MCF 10A (cell line): Measurements from ENCODE around the gene ATOH8. TPM values are rescaled to one million over a fixed set of nuclear protein-coding genes. Genes with fewer than 3 reads are reported as not detected.

Experiments
- BruUV-seq: library from RNA; stranded (reverse); fragments of 400-500 nt; replicated peaks from 2 replicates; lab custom pipeline; 2021; lab: Mats Ljungman, UMichigan
- CTCF ChIA-PET: fragments of 300-600 bp; sonication (Branson Sonifier 250); formaldehyde crosslinking; extraction: SDS; loops from one replicate; lab custom pipeline; 2021; ENCODE audit warnings: antibody characterized with exemption, inconsistent platforms; lab: Yijun Ruan, JAX
- POLR2A ChIA-PET: fragments of 300-600, 350-650 bp; sonication (Branson Sonifier 250); formaldehyde crosslinking; extraction: SDS; loops from one replicate; lab custom pipeline; 2020; ENCODE audit warnings: antibody characterized with exemption, inconsistent platforms; lab: Yijun Ruan, JAX
- DNase-seq: peaks from one replicate; pipeline ENCODE4 v3.0.0-alpha.2; 2018; ENCODE audit not compliant: unreplicated experiment
- H3K27ac Mint-ChIP-seq: one replicate; pipeline ENCODE4 v1.8.0; 2022; ENCODE audit warnings: mild to moderate bottlenecking, low read depth, mixed read lengths; ENCODE audit not compliant: unreplicated experiment
- H3K27me3 Mint-ChIP-seq: one replicate; pipeline ENCODE4 v1.8.0; 2022; ENCODE audit warnings: mixed read lengths; ENCODE audit not compliant: insufficient read depth, unreplicated experiment
- H3K36me3 Mint-ChIP-seq: one replicate; pipeline ENCODE4 v1.8.0; 2022; ENCODE audit warnings: mild to moderate bottlenecking, moderate library complexity, mixed read lengths; ENCODE audit not compliant: insufficient read depth, unreplicated experiment
- H3K4me1 Mint-ChIP-seq: one replicate; pipeline ENCODE4 v1.8.0; 2022; ENCODE audit warnings: mixed read lengths; ENCODE audit not compliant: insufficient read depth, unreplicated experiment
- H3K4me3 Mint-ChIP-seq: one replicate; pipeline ENCODE4 v1.8.0; 2022; ENCODE audit warnings: mild to moderate bottlenecking, moderate library complexity, mixed read lengths; ENCODE audit not compliant: unreplicated experiment
- H3K9me3 Mint-ChIP-seq: one replicate; pipeline ENCODE4 v1.8.0; 2022; ENCODE audit warnings: mixed read lengths; ENCODE audit not compliant: unreplicated experiment
- intact Hi-C: fragments of 100-400 bp; cut with micrococcal nuclease; formaldehyde crosslinking; loops from 2 replicates; pipeline ENCODE4 v1.14.1; 2022
- total RNA-seq: library from RNA; stranded (reverse); gene quantifications from 2 replicates; pipeline ENCODE4 v1.2.3, GENCODE V29; 2022
- TF ChIP-seq, protein P1 (sequence below): fragments of 200-600 bp; IDR thresholded peaks from one replicate; pipeline ENCODE4 v1.8.0; 2022; ENCODE audit warnings: antibody characterized with exemption, mild to moderate bottlenecking; ENCODE audit not compliant: unreplicated experiment

Gene ATOH8
- total RNA-seq, 1 experiment from 2014 or later: 0.72 TPM

DNA sequence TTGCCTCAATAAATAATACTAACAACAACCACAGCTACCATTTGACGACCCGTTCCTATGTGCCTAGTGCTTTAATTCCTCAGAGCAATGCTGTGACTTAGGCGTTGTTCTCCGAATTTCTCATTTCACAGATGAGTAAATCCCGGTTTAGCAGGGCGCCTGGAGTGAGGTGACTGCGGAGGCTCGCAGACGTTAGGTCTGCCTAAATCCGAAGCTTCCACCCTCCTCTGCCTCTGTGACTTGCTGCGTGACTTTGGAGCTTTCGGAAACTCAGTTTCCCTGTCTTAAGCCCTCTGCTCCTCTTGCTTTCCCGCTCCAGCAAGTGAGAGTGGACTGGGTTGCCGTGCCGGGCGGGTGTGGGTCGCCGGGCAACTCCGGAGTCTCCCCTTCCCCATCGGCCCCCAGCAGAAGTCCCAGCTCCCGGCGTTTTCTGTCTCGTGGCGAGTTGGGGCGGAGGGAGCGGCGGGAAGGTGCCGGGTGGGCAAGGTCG is 711 bp upstream of the ATOH8 start:
- Mint-ChIP-seq H3K36me3 (no peaks in the 10 kb centered on the region), H3K4me3 (no peak overlapping the region), H3K27ac (no peak overlapping the region), H3K27me3 (peaks cover 46% of the 10 kb centered on the region), H3K4me1 (peaks cover 9% of the 10 kb centered on the region), H3K9me3 (no peaks in the 10 kb centered on the region)
- BruUV-seq: no TSS peak
- intact Hi-C loops: no loop called here
- ChIA-PET POLR2A (interaction anchor here (0.6 to 3.0 kb wide), 4 partner anchors 10 to 61 kb away, joined by 3 to 13 read pairs (median 8); no protein-coding TSS in a partner anchor), CTCF (interaction anchor here (0.8 to 6.2 kb wide), 3 partner anchors 8 to 61 kb away, joined by 4 to 134 read pairs (median 5); no protein-coding TSS in a partner anchor)
- DNase-seq: no peak
- TF ChIP-seq, protein P1, sequence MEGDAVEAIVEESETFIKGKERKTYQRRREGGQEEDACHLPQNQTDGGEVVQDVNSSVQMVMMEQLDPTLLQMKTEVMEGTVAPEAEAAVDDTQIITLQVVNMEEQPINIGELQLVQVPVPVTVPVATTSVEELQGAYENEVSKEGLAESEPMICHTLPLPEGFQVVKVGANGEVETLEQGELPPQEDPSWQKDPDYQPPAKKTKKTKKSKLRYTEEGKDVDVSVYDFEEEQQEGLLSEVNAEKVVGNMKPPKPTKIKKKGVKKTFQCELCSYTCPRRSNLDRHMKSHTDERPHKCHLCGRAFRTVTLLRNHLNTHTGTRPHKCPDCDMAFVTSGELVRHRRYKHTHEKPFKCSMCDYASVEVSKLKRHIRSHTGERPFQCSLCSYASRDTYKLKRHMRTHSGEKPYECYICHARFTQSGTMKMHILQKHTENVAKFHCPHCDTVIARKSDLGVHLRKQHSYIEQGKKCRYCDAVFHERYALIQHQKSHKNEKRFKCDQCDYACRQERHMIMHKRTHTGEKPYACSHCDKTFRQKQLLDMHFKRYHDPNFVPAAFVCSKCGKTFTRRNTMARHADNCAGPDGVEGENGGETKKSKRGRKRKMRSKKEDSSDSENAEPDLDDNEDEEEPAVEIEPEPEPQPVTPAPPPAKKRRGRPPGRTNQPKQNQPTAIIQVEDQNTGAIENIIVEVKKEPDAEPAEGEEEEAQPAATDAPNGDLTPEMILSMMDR: no peak

- DNase-seq: no peak
- no peak overlapping the region for H3K27ac Mint-ChIP-seq
- TF ChIP-seq, protein P1: no peak
- ChIA-PET CTCF (interaction anchor here (0.6 to 6.2 kb wide), 3 partner anchors 22 to 60 kb away, joined by 3 to 134 read pairs (median 3); no protein-coding TSS in a partner anchor), POLR2A (interaction anchor here (1.4 to 3.0 kb wide), 3 partner anchors 13 to 18 kb away, joined by 3 to 13 read pairs (median 7); no protein-coding TSS in a partner anchor)
- H3K4me3 Mint-ChIP-seq: peak overlapping the region; percentile 74
- H3K9me3 Mint-ChIP-seq: no peaks in the 10 kb centered on the region
- intact Hi-C loops: no loop called here
- BruUV-seq: no TSS peak
- peaks cover 9% of the 10 kb centered on the region for H3K4me1 Mint-ChIP-seq
- peaks cover 34% of the 10 kb centered on the region for H3K27me3 Mint-ChIP-seq
- no peaks in the 10 kb centered on the region for H3K36me3 Mint-ChIP-seq
Observed at GRCh38 chr2:85754313-85755095, 713 bp downstream of the ATOH8 start.

GRCh38 chr2:85755122-85756027 is 1.6 kb downstream of the ATOH8 start:
- no peak for DNase-seq
- no peaks in the 10 kb centered on the region for H3K9me3 Mint-ChIP-seq
- BruUV-seq: no TSS peak
- ChIA-PET POLR2A (interaction anchor here (0.6 to 1.4 kb wide), 3 partner anchors 13 to 312 kb away, joined by 3 read pairs; no protein-coding TSS in a partner anchor), CTCF (interaction anchor here (0.5 to 1.3 kb wide), 5 partner anchors 14 to 701 kb away, joined by 3 to 8 read pairs (median 3); no protein-coding TSS in a partner anchor)
- peaks cover 9% of the 10 kb centered on the region for H3K4me1 Mint-ChIP-seq
- no peaks in the 10 kb centered on the region for H3K36me3 Mint-ChIP-seq
- intact Hi-C loops: no loop called here
- H3K27ac Mint-ChIP-seq: no peak overlapping the region
- peak overlapping the region; percentile 74 for H3K4me3 Mint-ChIP-seq
- TF ChIP-seq, protein P1: no peak
- peaks cover 34% of the 10 kb centered on the region for H3K27me3 Mint-ChIP-seq
